GM10266 (cell line): ENCODE data around the gene CHAD.

ENCODE experiments used
- DNase-seq: peaks from one replicate; pipeline ENCODE4 v3.0.0; 2012; ENCODE audit errors: extremely low spot score
- CTCF ChIP-seq: IDR thresholded peaks from 2 replicates; pipeline ENCODE4 v1.5.1; 2012; ENCODE audit warnings: mild to moderate bottlenecking, low read depth; ENCODE audit not compliant: control insufficient read depth, insufficient read depth; ENCODE audit errors: missing control alignments

The CHAD gene

GRCh38 chr17:50492214-50492613 lies 23.5 kb upstream of the CHAD start:
- no peak for DNase-seq
- no peak for TF ChIP-seq CTCF

GRCh38 chr17:50491505-50491904 lies 22.8 kb upstream of the CHAD start:
- TF ChIP-seq CTCF: no peak
- DNase-seq: no peak

- DNase-seq: no peak
- no peak for TF ChIP-seq CTCF
Measured at GRCh38 chr17:50488880-50489279, 20.2 kb upstream of the CHAD start.

- no peak for DNase-seq
- TF ChIP-seq CTCF: no peak
Measured at GRCh38 chr17:50487213-50488096, 18.8 kb upstream of the CHAD start.

- no peak for TF ChIP-seq CTCF
- no peak for DNase-seq
Measured at GRCh38 chr17:50484386-50485155, 15.9 kb upstream of the CHAD start.

GRCh38 chr17:50483266-50483665 lies 14.6 kb upstream of the CHAD start:
- TF ChIP-seq CTCF: no peak
- DNase-seq: no peak

- peak; percentile 81 for DNase-seq
- TF ChIP-seq CTCF: peak; percentile 96
Measured at GRCh38 chr17:50482516-50482915, 13.8 kb upstream of the CHAD start.
